Jurkat, Clone E6-1 (cell line): ENCODE data around the gene C1QL2. TPM values are rescaled to one million over a fixed set of nuclear protein-coding genes. Genes with fewer than 3 reads are reported as not detected.

Source experiments
- DNase-seq: peaks from one replicate; pipeline ENCODE4 v3.0.0-alpha.2; 2011; ENCODE audit warnings: low read depth, low spot score
- H3K4me3 ChIP-seq: 2 replicates; pipeline ENCODE4 v1.5.1; 2011; ENCODE audit warnings: mild to moderate bottlenecking, low read length, control low read depth, moderate library complexity
- polyA plus RNA-seq: library from polyadenylated mRNA; unstranded; fragments of >200 nt; gene quantifications from one replicate; pipeline ENCODE4 v1.2.1, GENCODE V29; 2012; ENCODE audit warnings: missing spikeins; ENCODE audit not compliant: insufficient read length, insufficient read depth

C1QL2 gene
- not detected for polyA plus RNA-seq

DNA sequence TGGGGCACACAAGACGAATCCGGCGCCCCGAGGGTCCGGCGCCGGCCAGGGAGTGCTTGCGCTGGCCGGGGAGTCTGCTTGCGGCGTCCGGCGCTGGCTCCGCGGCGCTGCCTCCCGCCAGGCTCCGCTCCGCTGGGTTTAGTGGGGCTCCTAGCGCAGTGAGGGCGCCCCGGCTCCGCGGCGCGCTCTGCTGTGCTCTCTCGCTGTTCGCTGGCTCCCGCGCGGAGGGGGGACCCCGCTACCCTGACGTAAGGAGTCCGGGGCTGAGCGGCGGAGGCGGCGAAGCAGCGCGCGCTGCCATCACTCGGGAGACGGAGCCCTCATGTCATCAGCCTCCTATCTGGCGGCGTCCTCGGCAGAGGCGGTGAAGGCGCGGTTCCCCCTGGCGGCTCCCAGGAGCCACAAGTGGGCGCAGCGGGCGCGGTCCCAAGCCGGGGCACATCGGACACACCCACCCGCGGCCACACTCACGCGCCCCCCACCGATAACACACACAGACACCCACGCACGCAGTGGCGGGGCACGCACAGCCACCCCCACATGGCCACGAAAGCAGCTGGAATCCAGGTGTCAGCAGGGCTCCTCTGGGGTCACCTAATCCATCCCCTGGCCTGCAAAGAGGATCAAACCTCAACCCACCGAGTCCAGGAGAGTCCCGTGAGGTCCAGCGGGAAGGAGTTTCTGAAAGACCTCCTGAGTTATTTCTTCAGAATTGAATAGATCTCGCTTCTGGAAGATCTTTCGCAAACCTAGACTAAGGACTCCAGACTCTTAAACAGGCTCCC is at the start of gene C1QL2:
C1QL2 (minus strand) TSS at position 189 of the 785 bp plus-strand sequence. CDS start 482 bp downstream, outside the sequence.
- no peak within 1 kb of the TSS for H3K4me3 ChIP-seq
- DNase-seq: no peak

DNA sequence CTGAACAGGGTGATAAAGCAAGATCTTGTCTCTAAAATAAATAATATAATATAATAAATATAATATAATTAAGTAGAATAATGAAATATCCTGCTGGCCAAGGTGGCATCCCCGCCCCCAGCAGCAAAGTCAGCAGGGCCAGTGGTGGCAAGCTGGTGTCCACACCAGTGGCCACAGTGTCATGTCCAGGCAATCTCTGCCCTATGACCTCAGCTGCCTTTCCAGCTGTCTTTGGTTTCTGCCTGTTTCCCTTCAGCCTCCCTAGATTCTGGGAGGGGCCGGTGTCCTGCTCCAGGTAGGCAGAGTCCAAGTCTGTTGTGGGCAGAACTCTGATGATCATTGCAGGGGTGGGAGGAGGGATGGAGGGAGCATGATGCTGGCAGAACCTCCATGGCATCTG is 48.9 kb upstream of the C1QL2 start:
- no peak for DNase-seq
- no peak overlapping the region for H3K4me3 ChIP-seq

DNA sequence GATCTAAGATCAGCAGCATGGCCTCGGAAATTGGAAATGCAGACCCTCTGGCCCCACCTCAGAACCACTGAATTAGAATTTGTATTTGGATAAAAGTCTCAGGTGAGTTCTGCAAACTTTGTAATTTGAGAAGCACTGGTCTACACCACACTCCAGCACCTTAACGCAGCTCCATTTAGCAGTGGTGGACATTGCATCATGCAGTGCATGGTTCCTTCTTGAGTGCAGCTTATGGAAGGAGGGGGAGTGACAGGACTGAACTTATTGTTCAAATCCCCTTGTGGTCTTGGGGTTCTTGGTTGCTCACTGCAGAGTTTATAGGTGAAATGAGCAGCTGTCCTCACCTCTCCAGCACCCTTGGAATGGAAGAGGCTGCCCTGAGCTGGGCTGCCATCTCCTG is 47.6 kb upstream of the C1QL2 start:
- H3K4me3 ChIP-seq: no peak overlapping the region
- no peak for DNase-seq

DNA sequence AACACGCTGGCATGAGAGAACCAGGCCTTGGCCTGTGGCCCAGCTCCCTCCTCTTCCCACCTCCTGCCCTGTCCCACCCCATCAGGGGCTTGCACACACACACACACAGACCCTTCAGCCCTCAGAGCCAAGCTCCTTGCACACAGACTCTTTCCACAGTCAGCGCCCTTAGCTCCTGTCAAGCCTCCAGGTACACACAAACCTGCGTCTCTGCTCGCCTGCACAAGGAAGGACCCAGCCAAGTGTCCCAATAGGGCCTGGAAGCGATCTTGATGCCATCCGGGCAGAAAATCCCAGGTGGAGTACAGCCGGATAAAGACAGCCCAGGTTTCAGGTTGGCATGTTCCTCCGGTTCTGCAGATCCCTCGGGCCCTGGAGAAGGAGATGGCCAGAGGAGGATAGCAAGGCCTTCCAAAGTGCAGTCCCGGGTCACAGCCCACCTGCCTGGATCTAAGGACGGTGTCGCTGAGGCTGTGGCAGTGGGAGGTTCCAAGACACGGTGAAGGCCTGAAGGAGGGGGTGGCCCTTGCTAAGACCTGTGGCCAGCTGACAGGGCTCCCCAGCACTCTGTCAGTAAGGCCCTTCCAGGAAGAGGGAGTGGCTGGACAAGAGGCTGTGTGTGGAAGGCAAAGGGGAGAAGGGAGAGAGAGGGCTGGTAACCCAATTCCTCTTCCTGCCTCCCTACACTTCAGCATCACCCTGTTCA is 46.6 kb upstream of the C1QL2 start:
- no peak overlapping the region for H3K4me3 ChIP-seq
- no peak for DNase-seq

DNA sequence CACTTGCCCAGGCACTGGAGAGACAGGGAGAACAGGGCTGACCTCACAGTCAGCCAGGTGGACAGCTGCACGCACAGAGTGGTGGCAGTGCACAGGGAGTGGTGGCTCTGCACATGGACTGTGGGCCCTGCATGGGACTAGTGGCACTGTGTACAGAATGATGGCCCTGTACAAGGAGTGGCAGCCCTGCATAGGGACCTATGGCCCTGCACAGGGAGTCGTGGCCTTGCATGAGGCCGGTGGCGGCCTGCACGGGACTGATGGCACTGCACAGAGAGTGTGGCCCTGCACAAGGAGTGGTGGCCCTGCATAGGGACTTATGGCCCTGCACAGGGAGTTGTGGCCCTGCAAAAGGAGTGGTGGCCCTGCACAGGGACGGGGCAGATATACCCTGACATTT is 46.0 kb upstream of the C1QL2 start:
- no peak for DNase-seq
- H3K4me3 ChIP-seq: no peak overlapping the region

DNA sequence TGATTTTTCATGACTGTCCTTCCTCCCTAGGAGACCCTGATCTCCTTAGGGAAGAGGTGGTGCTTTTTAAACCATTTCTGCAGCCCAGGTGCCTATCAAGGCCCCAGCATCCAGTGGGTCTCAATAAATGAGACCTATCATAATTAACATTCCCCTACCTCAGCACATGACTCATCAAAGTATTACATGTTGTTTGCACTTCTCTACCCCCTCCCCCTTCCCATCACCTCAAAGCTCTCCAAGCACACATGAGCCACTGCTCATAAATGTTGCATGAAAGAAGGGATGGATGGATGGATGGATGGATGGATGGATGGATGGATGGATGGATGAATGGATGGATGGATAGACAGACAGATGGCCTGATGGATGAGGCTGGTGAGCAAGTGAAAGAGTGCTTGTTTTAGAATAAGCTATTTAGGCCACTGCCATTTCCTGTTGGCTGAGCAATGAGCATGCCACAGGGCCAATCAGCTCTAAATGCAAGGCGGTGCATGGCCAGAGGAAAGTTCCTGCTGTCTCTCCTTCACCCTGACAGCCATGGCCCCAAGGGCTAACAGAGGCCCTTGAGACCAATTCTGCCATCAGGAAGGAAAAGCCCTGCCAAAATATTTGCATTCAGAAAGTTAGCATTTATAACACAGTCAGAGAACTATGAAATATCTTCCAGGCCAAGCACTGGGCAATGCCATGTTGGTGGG is 44.2 kb upstream of the C1QL2 start:
- H3K4me3 ChIP-seq: no peak overlapping the region
- no peak for DNase-seq

DNA sequence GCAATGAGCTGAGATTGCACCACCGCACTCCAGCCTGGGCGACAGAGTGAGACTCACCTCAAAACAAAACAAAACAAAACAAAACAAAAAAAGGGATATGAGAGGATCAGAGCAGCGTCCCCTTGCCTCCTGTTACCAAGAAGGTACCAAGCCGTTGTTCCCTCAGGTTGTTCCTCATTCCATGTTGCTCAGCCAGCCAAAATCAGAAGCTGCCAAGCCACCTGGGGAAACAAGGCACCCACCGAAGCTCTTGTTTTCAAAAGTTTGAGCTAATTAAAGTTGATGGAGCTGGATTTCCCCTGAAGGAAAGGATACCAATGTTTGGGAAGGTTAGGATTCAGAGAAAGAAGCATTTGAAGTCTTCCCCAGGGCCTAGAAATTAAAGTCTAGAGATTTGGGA is 43.3 kb upstream of the C1QL2 start:
- no peak for DNase-seq
- H3K4me3 ChIP-seq: no peak overlapping the region

DNA sequence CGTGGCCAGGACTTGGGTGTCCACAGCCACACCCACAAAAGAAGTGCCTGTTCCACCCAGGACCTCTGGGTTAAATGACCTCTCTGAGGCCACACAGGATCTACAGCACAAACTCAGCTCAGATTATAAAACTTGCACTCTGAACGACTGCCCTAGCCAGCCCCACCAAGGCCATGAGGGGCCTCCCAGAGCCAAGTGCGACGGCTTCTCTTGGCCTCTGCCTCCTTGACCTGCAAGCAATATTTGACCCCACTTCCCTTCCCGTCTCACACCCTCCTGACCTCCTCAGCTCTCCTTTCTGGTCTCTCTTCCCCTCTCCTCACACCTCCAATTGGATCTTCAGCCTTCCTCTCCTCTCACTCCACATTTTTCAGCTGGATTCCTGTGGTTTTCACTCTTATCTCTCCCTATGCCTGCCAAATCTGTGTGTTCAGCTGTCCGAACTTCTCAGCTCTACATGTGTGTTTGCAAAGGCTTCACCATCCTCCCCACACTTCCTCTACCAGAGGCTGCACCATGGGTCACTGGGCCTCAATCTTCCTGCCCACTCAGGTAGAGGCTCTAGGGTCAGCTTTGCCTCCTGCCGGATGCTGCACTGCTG is 39.8 kb upstream of the C1QL2 start:
- no peak for DNase-seq

DNA sequence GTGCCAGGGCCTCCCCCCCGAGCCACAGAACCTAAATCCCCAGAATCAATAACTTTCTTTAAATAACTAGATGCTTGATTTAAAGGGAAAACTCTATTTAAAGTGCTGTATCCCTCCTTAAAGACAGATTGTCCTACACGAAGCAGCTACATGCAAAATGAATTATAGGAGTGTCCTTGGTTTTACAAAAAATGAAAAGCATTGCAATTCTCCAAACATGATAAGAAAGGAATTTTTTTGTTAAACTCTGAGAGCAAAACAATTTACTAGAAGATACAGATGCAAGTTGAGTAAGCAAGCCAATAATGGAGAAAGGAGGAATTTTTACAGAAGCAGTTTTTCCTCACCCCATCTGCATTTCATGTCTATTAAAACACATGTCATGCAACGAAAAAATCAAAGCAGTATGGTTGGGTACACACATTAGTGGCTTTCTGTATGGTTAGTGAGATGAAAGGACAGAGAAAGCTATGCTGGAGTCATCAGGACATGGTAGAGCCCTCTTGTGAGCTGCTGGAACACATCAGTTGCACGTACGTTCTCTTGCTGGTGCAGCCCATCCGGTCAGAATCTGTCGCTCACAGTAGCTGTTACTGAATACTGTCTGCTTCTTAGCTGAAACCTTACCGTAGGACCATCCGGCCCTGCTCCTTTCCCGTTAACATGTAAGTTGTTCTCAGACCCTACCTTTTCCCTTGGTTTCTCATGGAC is 39.1 kb upstream of the C1QL2 start:
- no peak for DNase-seq
- H3K4me3 ChIP-seq: no peak overlapping the region

More for the DNA sequence above, 39.8 kb upstream of the C1QL2 start:
- H3K4me3 ChIP-seq: no peak overlapping the region

DNA sequence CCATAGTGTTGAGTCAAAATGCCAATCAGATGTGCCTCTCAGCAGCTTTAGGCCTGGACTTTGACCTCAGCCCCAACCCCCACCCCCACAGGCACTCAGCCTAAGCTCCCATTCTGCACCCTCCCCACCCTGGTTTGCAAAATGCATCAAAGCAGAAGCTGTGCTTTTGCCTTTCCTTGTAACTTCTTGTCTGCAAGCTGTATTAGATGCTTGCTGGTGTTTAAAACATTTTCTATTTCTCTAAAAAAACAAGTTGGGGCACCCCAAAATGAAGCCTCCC is 38.5 kb upstream of the C1QL2 start:
- DNase-seq: no peak
- H3K4me3 ChIP-seq: no peak overlapping the region

DNA sequence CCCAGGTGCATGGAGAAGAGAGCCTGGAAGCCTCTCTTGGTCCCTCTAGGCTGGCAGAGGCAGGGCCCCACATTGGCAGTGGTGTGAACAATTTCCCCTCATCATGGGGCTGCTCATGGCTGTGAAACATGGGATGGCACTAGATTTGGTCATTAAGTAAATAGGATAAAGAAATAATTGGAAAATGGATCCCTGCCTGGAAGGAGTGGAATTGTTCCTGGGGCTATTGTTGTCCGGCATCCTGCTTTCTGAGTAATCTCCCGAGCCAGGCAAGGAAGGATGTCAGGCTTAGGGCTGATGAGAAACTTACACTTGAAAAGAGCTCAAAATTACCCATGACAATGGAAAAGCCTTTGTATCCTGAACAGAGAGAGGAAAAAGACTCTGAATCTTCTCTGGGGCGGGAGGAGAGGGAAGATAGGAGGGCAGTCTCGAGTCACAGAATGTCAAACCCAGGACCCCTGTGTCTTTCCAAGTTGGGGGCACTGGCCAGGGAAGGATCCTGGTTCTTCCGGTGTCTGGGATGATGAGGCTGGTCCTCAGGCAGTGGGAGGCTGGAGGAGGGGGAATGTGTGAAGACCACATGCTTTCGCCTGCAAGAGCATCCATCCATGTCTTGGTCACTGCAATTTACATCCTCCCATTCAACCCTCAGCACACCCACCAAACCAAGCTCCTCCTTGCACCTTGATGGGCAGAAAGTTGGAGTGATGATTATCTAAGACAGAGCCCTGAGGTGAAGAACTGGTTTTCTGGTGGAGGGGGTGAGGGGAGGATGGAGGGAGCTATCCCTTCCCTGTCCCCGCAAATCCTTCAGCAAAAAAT is 38.0 kb upstream of the C1QL2 start:
- no peak overlapping the region for H3K4me3 ChIP-seq
- no peak for DNase-seq

DNA sequence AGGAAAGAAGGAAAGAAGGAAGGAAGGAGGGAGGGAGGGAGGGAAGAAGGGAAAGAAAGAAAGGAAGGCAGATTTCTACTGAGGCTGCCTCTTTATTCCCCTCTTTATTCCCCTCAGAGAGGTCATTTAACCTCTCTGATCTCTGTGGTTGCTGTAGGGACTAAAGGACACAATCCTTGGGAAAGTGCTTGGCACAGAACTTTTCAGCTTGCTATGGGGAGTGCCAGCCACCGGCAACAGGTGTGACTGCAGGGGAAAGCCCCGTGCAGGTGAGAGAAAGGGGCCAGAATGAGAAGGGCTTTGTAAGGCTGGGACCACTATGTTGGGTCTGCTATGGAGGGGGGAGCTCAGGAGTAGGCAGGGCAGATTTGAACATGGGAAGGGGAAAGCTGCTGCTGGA is 37.3 kb upstream of the C1QL2 start:
- no peak for DNase-seq
- no peak overlapping the region for H3K4me3 ChIP-seq

DNA sequence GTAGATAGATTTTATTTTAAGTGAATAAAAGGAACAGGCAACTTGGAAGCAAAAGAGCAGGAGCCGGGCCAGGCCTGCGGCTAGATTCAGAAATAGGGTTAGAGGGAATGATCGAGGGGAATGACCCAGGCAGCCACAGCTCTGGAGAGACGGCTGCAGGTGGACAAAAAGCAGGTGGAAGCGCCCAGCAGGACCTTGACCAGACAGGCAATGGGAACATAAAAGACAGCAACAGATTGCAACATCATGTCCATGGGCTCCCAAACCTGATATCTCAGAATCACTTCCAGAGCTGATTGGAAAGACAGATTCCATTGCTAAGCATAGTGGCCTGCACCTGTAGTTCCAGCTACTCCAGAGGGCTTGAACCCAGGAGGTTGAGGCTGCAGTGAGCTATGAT is 36.5 kb upstream of the C1QL2 start:
- no peak overlapping the region for H3K4me3 ChIP-seq
- DNase-seq: no peak

DNA sequence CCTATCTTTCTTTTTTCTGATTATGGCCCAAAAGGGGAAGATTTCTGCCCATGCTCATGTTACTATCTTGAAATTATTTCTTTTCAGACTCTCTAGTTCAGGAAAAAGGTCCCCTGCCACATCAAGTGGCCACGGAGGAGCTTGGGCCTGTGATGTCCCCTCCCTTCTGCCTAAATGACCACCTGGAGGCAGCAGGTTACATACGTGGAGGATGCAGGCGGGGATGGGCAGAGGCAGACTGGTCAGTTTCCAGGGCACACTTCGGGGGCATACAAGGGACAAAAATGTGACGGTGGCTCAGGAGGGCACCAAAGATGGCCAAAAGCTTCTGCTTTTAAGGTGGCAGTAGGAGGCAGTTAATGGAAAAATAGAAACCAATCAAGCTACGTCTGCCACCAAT is 34.3 kb upstream of the C1QL2 start:
- no peak overlapping the region for H3K4me3 ChIP-seq
- DNase-seq: no peak

DNA sequence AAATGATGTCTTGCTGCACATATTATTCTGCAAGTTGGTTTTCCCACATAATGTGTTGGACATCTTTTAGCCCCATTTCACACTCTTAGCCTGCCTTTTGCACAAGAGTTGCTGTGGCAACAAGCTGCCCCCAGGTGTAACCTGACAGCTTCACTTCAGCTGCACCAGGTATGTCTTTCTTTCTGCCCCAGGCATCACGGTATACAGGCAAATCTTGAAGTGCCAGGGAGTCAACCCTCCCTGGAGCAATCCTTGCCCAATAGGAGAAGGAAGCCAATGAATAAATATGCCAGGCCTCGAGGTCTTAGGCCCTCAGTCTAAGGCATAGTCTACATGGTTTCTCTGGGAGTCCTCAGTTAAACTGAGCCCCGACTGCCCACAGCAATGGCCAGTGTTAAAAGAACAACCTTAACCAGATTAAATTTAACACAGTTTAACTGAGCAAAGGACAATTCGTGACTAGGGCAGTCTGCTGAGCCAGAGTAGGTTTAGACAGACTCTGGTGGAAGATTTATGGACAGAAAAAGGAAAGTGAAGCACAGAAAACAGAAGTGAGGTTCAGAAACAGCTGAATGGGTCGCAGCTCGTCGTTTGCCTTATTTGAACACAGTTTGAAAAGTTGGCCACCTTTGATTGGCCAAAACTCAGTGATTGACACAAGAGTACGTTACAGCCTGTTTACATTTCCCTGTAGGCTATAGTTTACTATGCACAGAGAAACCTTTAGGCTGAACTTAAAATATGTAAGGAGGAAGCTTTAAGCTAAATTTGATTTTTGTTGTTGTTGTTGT is 32.0 kb upstream of the C1QL2 start:
- no peak for DNase-seq
- H3K4me3 ChIP-seq: no peak overlapping the region

DNA sequence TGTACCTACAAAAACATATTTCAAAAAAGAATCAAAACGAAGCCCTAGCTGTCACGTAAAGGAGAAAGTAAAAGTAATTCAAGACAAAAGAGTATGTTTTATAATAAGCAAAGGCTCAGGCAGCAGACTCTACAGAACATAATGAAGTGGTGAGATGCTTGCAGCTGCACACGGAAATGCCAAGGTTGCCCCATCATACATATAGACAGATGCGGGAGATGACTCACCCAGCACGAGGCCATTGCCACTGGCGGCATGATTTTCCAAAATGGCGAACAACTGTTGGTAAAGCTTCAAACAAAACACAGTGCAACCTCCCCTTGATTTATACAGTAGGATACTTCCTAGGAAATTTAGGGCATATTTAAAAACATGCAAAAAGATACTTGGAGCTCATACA is 26.0 kb upstream of the C1QL2 start:
- no peak overlapping the region for H3K4me3 ChIP-seq
- no peak for DNase-seq

DNA sequence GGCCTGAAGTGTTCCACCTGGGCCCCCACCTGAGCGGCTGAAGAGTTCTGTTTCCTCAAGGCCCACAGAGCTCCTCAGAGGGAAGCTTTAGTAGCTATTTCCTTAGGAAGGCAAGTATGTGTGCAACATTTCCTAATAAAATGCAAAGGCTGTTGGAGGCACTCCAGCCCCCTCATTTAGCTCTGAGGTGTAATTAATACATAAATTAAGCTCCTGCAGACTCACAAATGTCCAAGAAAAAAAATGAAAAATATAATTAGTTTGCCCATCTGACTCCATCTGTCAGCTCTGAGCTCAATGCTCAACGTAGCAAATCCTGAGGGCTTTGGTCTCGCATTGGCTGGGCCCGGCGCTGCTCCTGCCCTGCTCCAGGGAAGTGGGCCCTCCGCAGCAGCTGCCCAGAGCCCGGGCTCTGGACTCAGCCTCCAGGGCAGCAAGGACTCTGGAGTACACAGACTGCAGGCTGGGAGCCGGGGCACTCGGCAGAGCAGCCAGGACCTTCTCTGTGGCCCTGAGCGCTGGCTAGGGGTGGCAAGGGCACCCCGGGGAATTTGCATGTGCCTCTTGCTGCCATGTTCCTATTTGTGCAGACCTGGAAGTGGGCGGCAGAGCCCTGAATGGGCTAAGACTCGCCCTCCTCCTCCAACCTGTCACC is 23.4 kb upstream of the C1QL2 start:
- DNase-seq: no peak
- no peak overlapping the region for H3K4me3 ChIP-seq
